NK-92 (cell line): ENCODE data around the gene PRSS50.

Source experiments
- DNase-seq: peaks from one replicate; lab custom pipeline; 2025; ENCODE audit not compliant: unreplicated experiment; lab: John Stamatoyannopoulos, UW

The PRSS50 gene

DNA sequence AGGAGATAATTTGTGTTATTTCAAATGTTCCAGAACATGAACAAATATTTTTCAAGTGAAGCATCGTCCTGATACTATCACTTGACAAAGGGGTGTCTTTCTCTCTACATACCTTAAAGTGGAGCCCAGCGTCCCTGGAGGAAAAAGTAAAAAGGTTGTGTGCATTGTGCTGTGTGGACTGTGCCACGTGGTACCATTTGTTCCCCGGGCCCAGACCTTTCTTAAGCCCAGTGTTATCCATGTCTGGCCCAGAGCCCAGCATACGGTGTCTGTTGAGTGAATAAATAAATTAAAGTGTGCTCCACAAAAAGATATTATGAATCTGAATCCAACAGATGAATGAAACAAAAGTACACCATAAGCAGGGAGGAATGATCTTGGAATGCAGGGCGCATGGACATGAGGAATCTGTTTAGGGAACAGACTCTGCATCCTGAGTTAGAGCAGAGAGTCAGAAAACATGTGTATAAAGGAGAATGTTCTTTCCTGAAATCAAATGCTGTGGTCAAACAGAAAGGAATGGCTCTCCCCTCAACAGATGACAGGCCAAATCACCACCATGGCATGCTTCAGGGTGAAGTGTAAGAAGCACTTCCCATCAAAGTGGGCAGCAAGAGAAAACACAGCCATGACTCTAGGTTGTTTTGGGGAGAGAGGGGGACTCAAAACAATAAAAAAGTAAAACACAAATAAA, 8.1 kb upstream of the PRSS50 start:
- no peak for DNase-seq

DNA sequence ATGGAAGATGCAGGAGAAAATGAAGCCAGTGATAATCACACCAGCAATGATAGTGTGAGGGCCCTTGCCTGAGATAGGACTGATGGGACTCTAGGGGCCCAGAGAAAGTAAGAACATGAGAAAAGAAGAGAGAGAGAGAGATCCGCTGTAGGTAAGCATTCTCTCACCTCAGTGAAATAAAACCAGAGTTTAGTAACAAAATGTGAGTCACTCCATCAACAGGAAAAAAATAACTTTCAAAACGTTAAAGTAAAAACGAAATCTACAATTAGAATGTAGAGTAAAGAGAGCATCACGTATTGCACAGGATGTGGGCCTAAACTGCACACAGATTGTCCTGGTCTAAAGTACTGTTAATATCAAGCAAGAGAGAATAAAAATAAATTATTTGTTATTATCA, 6.8 kb upstream of the PRSS50 start:
- DNase-seq = no peak

DNA sequence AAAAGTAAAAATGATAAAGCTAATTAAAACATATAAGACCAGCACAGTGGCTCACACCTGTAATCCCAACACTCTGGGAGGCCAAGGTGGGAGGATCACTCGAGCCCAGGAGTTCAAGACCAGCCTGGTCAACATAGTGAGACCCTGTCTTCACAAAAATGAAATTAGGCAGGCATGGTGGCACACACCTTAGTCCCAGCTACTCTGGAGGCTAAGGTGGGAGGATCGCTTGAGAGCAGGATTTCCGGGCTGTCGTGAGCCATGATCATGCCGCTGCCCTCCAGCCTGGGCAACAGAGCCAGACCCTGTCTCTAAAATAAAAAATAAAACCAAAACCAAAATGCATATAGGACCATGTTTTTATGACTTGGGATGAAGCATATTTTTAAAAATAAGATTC, 4.8 kb upstream of the PRSS50 start:
- DNase-seq = no peak

DNA sequence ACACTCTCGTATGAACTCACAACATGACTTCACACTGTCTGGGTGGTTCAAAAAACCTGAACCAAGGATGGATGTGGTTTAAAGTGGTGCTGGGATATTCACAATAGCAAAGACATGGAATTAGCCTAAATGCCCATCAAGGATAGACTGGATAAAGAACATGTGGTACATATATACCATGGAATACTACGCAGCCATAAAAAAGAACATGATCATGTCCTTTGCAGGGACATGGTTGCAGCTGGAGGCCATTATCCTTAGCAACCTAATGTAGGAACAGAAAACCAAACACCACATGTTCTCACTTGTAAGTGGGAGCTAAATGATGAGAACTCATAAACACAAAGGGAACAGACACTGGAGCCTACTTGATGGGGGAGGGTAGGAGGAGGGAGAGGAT, 3.3 kb upstream of the PRSS50 start:
- no peak for DNase-seq

DNA sequence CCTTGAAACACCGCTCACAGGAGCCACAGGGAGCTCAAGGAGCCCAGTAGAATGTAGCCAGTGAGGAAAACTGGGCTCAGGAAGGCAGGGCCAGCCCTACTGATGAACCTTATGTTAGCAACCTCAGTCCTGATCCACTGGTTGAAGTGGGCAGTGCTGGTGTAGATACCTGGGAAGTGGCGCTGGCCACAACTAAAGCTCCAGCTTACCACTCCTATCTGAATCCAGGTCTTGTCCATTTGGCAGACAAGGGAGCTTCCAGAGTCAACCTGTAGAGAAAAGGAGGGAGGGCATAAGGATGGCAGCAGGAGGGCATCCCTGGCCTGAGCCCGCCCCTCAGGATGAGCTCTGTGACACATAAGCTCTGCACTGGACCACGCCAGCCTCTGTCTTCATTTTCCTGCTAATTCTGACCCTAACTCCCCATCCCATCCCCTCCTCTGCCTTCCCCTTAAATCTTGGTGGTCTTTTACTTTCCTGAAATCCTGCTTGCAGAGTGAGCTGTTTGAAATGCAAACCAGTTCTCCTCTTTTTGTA, 2.1 kb upstream of the PRSS50 start:
- DNase-seq = no peak

DNA sequence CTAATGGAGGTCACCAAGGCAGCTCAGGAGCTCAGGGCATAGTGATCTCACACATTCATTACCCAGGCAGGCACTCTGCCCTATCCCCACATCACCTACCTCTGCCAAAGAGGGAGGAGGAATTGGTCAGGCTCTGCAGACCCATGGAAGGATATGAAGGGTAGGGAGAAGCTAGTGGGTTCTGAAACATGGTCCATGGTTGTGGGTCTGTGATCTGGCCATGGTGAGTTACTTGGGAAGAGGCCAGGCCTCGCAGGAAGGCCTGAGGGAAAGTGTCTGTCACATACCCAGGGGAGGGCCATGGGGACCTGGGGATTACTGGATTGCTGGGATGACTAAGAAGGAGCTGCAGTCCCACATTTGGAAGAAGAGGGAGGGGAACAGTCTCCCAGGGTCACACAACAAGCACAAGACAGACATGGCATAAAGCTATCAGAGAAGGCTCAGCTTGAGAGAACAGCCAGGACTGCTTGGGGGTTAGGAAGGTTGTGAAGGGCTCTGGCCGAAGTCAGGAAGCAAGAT, 1.4 kb upstream of the PRSS50 start:
- DNase-seq = no peak

DNA sequence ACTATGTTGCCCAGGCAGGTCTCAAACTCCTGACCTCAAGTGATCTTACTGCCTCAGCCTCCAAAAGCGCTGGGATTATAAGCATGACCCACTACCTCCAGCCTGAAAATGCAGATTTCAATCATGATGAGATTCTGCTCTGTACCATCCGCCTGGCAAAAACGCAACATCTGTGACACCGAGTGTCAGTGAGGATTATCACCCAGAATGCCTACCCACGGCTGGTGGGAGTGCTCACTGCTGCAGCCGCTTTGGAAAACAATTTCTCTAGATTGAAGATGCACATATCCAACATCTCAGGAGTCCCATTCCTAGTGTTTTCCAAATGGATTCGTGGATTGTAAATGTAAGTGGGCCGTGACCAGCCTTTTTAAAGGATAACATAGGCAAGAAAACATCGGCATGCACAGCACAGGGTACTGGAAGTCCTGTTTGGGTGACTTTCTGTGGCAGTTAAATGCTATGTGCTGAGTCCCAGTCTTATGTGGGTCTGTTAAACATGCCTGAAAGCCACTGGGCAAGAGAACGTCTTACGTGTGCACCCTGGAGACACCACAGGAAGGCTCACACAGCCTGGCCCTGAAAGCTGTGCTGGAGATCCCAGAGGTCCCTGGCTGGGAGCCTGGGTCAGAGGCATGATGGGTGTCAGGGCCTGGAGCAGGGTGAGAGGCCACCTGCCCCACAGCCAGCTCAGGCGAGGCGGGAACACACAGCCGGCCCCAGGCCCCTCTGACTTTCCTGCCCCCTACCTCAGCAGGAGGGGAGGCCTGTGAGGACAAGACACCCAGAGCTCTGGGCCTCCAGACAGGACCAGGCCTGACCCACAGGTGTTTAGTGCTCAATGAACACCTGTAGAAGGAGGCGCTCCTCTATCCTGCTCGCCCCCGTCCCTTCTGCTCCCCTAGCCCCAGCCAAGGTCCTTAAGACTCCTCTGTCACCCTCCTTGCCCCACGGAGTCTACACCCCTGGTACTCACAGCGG, 918 bp downstream of the PRSS50 start:
- no peak for DNase-seq

DNA sequence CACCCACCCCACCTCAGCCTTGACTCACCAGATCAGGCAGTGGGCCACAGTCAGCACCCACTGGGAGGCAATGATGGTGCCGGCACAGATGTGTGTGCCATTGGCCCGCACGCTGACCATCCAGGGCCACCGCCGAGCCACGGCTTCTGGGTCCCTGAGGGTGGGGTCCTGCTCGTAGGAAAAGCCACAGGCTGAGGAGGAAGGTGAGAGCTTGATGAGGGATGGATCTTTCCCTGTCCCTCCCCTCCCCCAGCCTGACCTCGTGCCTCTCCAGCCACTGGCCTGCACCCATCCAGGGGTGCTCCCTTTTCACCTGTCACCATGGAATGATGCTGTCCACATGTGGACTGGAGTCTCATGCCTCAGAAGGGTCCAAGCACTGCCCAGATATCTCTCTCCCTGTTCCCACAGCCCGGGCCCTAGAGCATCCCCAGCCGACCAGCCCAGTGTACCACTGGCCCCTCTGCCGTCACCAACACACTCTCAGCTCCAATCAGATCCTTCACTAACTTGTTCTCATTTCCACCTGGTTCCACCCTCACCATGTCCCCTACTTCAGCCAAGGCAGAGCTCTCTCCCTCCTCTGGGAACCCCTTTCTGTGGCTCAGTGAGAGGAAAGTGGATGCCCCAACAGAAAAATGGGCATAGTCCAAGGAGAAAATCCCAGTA, 2.0 kb downstream of the PRSS50 start:
- DNase-seq = no peak

DNA sequence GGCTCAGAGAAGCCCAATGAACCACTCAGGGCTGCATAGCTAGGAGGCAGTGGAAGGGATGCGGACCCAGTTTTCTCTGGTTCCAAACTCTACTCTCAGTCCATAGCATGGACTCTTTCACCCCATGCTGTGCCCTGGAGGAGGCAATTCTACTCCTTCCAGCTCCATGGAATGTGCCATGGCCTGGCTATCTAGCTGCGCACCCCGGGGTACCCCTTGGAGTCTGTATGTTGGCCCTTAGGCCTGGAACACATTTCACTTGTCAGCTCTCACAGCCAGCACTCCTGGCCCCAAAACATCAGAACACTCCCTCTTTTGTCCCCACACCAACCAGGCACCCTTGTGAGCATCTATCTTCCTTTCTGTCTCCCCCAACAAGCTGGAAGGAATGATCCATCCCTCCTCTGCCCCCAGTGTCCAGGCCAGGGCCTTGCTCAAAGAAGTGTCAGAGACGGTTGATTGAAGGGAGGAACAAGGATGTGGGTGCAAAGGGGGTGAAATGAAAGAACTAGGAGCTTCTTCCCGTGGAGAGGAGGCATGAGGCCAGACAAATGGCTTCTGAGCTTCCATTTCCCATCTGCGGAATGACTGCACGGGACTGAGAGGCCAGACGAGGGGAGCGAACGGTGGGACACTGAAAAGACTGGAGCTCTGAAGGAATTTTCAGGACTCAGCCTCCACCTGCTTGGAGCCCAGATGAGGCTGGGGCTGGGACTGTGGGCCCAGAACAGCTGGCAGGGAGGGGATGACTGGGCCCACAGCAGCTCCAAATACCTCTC, 2.8 kb downstream of the PRSS50 start:
- no peak for DNase-seq

DNA sequence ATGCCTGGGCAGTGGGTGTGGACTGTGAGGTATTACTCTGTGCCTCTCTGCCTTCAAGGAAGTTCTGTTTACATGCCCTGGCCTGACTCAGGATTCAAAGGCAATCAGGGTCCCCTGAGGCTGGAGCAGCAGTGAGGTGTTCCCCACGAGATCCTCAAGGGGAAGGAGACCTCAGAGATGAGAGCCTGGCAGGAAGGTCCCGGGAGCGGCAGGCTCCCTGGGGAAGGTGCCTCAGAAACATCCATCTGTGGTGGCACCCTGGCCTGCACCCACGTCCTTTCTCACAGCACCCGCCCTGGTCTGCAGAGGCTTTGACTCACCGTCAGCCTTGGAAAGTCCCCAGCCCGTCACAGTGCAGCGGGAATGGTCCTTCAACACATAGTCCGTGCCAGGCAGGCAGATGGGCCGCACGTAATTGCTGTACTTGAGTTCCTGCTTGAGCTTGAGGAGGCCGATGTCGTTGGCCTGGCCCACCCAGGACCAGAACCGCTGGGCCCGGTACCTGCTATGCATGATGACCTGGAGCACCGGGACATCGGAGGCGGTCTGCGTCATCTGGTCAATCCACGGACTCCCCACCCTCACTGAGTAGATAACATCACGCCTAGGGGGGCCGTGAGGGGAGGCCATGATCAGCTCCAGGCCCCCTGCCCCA, 3.6 kb downstream of the PRSS50 start:
- DNase-seq = no peak

DNA sequence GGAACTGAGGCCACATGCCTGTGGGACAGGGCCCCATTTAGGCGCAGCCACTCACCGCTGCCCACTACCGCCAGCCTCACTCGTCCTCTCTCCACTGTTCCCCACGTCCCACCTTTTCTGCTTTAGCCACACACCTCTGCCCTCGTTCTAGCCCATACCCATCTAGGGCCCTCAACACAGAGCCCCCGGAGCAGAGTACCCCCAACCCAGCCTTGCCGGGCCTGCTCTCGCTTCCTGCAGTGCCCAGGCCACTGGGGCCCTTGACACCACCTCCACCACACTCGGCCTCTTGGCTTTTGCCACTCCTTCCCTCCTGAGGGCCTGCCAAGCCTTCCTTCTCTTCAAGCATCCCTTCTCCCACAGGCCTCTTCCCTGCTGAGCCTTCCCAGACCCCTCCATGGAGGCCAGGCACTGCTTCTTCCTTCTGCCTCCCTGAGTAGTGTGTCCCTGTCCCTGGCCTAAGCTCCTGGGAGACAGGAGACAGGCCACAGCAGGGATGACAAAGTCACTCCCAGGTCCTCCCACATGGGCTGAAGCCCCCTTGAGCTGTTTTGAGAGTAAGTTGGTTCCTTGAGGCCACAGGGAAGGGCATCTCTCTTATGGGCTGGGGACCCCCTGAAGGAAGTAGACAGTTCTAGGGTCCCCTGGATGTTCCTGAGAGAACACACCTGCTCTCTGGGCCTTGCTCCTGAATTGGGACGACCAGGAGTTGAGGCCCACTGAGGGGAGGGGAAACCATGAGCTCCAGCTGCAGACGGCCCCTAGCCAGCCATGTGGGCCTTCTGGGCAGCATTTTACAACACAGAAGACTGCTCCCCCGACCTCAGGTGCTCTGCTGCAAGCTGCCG, 4.4 kb downstream of the PRSS50 start:
- no peak for DNase-seq

DNA sequence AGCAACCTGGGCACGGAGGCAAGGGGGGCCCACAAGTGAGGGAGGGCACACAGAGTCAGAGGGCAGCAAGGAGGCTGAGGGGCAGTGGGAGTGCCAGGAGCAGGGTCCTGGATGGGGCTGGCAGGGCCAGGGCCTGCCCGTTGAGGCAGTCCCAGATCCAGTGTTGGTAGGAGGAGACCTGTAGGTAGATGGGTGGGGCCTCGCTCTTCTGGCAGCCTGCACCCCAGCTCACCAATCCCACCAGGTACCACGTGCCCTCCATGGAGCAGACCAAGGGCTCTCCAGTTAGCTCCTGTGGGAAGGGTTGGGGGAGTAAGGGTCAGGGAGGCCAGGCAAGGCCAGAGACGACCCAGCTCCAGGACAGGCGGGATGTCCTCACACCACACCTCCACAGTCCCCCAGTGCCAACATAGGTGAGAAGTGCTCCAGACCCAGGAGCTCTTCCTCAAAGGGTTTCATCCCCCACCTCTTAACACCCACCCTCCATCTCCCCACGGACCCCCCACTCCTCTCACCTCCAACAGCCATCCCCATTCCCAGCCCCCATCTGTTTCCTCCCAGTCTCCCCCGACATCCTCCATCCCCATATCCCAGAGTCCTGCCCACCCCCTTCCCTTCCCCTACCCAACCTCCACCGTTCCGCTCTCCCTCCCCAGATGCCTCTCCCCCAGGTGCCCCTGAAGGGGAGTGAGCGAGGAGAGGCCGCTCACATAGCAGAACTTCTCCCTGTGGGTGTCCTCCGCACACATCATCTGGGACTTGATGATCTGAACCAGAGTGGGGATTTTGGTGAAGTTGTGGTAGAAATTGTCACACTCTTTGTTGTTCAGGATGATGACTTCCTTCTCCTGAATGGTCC, 5.2 kb downstream of the PRSS50 start:
- DNase-seq = no peak

DNA sequence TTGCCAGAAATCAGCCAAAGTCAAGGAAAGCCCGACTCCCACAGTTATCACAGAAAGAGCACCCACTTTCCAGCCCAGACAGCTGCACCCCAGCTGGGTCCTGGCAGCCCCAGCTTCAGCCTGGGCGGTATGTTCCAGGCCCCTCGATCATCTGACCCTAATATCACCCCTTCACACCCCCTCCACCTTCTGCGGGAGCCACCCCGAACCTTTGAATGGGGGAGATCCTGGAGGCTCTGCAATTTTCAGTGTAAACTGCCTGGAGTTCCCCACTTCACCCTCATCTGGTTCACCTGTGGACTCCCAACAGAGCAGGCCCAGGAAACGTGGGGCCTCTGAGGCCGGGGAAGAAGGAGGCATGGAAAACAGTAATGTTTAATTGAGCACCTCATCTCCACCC, 5.9 kb downstream of the PRSS50 start:
- DNase-seq = no peak

DNA sequence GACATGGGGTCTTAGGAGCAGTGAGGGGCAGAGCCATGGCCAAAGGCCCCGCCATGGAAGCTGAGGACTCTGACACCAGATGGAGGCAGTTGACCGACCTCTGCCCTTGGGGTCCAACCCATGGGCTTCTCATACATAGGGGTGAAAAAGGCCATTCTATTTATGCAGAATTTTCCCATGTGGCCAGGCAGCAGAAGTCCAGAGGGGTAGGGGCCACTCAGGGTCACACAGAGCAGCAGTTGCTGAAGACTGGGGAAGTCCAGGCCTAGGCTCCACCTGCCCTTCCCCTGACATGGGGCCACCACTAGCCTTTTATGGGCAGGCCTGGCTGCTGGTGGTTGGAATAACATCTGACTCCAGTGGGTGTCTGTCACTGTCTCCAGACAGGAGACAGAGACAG, 6.4 kb downstream of the PRSS50 start:
- no peak for DNase-seq

DNA sequence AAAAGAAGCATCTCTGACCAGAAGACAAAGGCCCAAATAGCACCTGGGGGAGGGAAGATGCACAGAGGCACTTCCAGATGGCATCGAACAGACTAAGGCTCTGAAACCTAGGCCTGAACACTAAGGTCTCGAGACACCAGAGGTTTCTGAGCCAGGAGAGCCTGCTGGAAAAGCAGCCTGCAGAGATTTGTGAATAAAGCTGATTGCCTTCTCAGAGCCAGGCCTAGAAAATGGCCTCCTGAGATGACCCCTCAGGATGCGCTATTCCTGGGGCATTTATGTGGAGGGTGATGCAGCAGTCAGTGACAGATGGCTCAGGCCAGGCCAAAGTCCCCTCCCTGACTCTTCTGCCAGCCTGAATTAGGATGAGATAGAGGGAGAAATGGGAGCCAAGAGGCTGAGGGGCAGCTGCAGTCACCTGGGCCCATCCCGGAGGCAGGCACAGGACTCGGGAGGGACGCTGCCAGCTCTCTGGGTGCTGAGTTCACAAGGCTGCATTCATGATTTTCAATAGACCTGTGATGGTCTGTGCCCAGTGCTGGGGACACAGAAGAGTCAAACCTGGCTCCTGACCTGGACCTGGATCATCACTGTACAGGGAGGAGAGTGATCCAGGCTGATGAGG, 6.9 kb downstream of the PRSS50 start:
- no peak for DNase-seq

DNA sequence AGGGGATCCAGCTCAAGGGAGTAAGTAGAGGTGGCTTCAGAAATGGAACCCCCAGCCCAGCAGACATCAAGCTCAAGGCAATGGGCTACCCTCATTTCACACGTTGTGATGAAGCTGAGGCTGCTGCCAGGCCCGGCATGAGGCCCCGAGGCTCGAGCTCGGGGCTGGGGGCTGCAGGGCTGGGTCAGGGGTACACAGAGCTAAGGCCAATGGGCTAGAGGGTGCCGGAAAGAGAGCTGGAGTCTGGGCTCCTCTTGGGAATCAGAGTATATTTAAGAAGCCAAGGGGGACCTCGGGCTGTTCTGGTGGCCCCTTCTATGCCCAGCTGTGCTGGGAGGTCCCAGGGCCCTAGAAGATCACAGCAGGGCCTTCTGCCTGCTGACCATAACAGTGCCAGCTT, 7.4 kb downstream of the PRSS50 start:
- DNase-seq = no peak

DNA sequence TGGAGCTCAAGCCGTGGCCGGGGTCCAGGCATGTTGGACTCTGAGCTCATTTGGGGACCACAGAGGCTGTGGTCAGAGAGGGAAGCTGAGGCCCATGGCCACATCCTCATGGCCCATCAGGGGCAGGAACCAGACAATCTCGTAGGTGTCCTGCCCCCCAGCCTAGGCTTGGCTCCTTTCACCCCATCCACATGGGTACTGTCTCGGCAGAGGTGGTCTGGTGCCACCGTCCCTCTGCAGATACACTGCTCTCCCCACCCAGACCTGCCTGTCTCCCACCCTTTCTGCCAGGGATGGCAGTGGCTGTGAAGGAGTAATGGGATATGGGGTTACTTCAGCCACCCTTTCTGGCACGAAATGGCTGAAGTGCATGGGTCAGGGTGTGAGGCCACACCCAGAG, 7.9 kb downstream of the PRSS50 start:
- DNase-seq = no peak

DNA sequence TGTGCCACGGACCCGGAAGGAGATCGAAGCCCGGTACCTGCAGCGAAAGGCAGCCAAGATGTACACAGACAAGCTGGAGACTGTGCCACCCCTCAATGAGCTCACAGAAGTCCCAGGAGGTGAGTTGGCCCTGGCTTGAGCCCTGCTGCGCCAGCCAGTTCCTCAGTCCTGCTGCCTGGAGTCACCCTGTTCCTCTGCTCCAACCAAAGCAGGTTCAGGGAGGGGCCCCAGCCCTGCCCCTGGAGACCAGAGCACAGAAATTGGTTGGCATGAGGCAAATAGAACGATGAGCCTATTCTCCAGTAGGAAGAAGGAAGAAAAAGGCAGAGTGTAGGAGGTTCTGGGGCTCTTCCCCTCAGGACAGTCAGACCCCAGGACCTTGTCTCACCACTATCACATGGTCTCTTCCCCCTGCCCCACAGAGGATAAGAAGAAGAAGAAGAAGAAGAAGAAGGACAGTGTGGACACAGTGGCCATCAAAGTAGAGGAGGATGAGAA, 8.5 kb downstream of the PRSS50 start:
- no peak for DNase-seq
